NCI-H128 (cell line): ENCODE results near the gene ATXN1.

Source experiments
- DNase-seq: peaks from one replicate; lab custom pipeline; 2025; ENCODE audit not compliant: unreplicated experiment; lab: John Stamatoyannopoulos, UW

ATXN1 gene

DNA sequence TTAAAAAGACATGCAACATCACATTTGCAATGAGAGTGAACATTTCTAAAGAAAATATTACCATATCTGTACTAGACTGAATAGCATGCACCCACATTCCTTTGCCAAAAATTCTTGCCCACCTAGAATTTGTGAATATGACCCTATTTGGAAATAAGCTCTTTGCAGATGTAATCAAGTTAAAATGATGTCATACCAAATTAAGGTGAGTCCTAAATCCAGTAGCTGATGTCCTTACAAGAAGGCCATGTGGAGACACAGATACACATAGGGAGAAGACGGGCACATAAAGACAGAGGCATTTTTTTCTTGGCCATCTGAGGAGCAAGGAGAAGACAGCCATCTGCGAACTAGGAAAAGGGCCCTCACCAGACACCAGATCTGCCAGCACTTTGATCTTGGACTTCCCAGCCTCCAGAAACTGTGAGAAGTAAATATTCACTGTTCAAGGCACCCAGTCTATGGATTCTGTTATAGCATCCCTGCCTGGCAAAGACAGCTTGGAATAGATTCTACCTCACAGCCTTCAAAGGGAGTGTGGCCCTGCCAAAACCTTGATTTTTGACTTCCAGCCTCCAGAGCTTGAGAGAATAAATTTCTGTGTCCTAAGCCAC, 22.8 kb upstream of the ATXN1 start:
- no peak for DNase-seq

DNA sequence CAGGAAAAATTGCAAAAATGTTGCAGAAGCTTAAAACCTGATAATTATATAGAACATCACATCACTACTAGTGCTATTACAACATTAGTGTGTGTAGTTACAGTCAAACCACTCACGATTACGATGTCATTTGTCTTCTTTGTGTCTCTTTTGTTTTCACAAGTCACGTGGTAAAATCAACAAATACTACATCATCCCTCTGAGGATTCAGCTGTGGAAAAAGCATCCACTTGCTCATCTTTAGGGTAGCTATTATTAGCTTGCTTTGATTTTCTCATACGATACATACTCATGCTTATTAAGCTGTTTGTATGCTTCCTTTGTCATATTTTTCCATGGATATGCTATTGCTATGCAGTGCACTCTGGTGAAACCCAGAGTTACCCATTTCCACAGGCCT, 22.2 kb upstream of the ATXN1 start:
- no peak for DNase-seq

GRCh38 chr6:16782278-16782677, 21.0 kb upstream of the ATXN1 start:
- no peak for DNase-seq

GRCh38 chr6:16781348-16782169, 20.3 kb upstream of the ATXN1 start:
- no peak for DNase-seq

- DNase-seq: no peak
Observed at GRCh38 chr6:16778521-16778920, 17.3 kb upstream of the ATXN1 start.

- DNase-seq: no peak
Observed at GRCh38 chr6:16777794-16778193, 16.5 kb upstream of the ATXN1 start.

DNA sequence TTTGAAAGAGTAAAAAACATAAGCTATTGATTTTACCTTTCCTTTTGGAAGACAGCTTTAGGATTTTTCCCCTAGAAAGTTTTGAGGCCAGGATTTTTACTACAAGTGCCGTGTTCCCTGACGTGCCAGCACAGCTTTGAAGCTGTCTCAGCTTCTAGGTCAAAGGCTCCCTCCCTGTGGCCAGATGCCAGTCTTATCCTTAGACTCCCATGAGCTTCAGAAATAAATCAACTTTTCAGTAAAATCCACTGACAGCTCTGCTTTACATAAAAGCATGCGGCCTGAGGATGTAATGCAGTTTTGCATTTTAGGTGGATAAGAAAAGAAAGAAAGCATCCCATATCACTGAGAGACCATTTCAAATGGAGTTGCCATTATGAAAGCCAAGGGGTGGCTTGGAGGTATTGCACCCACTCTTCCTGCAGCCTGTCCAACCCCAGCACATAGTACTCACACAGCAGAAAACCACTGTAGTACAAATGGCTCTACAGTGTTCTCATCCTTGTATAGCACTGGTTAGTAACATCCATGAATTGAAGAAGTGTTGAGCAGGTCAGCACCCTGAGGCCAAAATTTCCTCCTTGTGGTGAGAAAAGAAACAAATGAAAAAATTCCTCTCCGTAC, 15.2 kb upstream of the ATXN1 start:
- DNase-seq: no peak

GRCh38 chr6:16774437-16774836, 13.2 kb upstream of the ATXN1 start:
- DNase-seq: no peak

DNA sequence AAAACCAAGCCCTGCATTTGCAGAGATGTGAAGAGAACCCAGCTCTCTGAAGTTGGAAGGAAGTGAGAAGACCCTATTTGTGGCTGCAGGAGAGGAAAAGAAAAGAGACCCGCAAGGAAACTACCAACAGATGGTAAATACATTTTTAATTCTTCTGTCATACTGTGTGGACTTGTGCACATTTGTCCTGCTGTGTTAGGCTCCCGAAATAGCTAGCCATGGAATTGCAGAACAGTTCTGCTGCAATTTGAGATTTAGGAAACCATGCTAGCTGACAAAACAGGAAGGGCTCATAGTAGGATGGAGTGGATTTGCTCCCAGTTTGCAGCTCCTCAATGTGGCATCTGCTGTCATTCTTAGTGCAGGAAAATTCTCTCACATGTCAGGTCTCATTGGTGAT, 12.1 kb upstream of the ATXN1 start:
- no peak for DNase-seq

GRCh38 chr6:16770701-16771569, 9.7 kb upstream of the ATXN1 start:
- no peak for DNase-seq

GRCh38 chr6:16769986-16770376, 8.7 kb upstream of the ATXN1 start:
- DNase-seq: no peak

DNA sequence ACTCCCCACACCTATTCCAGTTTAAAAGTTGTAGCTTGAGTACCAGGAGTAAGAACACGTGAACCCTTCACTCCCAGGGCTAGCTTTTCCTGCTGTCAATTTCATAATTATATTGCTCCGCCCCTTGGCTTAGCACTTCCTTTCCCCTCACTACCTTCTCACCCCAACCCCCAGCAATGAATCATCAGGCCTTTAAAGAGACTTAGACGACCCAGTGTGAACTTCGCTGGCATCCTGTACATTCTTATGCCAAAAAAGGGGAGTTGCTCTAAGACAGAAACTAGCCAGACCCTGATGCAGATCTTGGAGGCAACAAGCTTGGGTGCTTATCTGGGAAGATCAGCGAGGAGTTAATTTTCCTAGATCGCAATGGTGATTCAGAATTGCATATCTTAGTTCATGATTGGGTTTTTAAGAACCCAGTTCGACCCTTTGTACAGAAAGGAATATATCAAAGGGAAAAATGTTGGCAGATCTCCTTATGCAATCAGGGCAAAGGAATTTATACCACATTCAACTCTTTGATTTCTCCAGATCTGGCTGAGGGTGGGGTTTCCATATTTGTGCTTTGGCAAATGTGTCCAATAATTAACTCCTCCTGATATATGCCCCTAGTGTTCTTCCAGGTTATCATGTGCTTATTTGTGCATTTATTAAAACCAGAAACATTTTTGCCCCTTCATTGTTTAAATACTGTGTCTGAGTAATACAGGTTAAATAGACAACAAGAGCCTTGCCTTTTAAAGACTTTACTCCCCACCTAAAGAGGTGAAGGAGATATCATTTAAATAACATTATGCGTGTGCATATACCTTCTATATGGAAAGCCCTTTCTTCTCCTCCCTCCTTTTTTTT, 8.1 kb upstream of the ATXN1 start:
- DNase-seq: no peak

DNA sequence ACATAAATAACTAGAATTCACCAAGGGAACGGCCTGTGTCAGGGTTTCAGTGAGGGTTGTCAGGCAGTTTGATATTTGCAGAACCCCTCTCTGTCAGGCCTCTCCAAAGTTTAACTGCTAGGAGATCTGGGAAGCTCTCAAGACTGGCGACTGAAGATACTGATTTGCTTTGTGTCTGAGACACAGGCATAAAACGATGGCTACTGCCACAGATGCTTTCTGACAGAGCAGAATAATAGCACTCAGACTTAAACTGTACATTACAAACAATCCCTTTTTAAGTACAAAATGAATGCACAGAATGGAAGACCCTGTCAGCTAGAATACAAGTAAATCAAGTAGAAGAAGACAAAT, 7.2 kb upstream of the ATXN1 start:
- DNase-seq: no peak

GRCh38 chr6:16767765-16768476, 6.7 kb upstream of the ATXN1 start:
- no peak for DNase-seq

- no peak for DNase-seq
Observed at GRCh38 chr6:16766836-16767745, 5.8 kb upstream of the ATXN1 start.

DNA sequence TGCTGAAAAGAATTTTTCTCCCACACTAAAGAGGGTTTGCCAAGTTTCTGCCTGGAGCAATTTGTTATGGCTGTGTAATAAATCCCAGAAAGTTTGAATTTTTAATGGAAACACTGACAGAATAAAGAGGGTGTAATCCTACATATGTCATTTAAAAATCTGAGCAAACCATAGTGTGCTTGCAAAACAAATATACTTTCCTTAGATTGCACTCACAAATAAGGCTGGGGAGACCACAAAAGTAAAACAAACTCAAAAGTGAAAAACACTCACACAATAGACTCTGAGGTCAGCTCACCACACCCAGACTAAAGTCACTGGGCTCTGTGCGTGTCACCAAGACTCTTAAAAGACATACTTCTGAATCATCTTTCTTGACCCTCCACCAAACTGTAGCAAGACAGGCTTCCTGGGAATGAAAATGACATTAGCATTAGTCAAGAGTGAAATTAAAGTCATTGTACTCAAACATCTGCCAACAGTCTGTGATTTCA, 4.8 kb upstream of the ATXN1 start:
- DNase-seq: no peak

DNA sequence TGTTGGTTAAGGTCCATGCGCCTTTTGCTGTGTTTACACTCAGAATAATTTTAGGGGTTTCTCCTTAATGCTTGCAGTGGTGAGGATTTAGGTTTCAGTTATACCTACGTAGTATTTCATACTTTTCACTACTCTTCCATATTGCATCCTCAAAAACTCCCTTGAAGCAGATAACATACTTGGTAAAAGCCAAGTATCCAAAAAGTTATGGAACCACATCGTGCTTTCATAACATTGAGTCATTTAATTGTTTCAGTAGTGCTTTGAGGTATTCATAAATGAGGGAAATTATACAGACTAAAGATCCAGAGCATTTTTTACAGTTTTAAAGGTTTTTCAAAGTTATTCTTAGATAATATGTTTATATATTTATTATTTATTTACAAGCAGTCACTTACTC, 4.0 kb upstream of the ATXN1 start:
- no peak for DNase-seq

DNA sequence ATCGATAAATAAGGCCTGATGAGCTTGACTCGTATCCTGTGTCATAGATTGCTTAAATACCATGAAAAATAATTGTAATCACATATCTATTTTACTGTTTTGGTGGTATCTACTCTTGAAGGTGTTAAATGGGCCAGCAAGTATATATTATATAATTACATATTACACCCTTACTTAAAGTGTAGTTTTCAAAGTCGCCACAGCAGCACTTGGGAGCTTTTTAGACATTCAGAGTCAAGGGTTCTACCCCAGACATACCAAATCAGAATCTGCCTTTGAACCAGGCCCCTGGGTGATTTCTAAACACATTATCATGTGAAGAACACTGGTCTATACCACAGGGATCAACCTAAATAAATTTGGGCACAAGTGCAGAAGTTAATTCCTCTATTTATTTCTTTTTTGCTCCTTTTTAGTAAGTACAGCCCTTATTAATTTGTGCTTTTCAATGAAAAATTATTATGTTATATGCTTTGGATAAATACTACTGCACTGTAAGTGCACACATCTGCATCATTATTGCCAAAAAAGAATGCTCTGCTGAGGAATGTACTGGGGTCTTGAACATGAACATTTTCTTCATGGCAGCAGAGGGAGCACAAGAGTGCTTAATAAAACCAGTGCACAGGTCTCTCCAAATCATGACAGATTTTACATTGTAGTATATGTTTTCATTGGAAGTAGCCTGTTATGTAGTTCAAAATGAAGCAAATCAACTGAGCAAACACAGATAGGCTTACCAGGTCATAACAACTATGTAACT, 3.1 kb upstream of the ATXN1 start:
- DNase-seq: no peak
